IMR-90 (cell line): ENCODE data around the gene ZNF555.

Experiments
- BHLHE40 ChIP-seq: fragments of 150-350 bp; IDR thresholded peaks from 2 replicates; pipeline ENCODE4 v1.6.1; 2016; ENCODE audit warnings: mild to moderate bottlenecking, low read depth, low read length
- CEBPB ChIP-seq: IDR thresholded peaks from 2 replicates; pipeline ENCODE4 v1.6.1; 2012; ENCODE audit warnings: low read depth, low read length, improper control_type of control experiment
- CHD1 ChIP-seq: IDR thresholded peaks from 2 replicates; pipeline ENCODE4 v1.6.1; 2012; ENCODE audit warnings: low read depth, low read length, improper control_type of control experiment
- MAFK ChIP-seq: IDR thresholded peaks from 2 replicates; pipeline ENCODE4 v1.6.1; 2012; ENCODE audit warnings: low read depth, low read length, improper control_type of control experiment
- MAZ ChIP-seq: IDR thresholded peaks from 2 replicates; pipeline ENCODE4 v1.6.1; 2012; ENCODE audit warnings: low read depth, mild to moderate bottlenecking, low read length, improper control_type of control experiment, moderate library complexity, borderline replicate concordance
- MXI1 ChIP-seq: IDR thresholded peaks from 2 replicates; pipeline ENCODE4 v1.6.1; 2012; ENCODE audit warnings: low read depth, mild to moderate bottlenecking, low read length, moderate library complexity, borderline replicate concordance
- POLR2A ChIP-seq: IDR thresholded peaks from 2 replicates; pipeline ENCODE4 v1.6.1; 2012; ENCODE audit warnings: mild to moderate bottlenecking, low read depth, low read length
- RAD21 ChIP-seq: IDR thresholded peaks from 2 replicates; pipeline ENCODE4 v1.6.1; 2012; ENCODE audit warnings: low read length, improper control_type of control experiment
- RFX5 ChIP-seq: IDR thresholded peaks from 2 replicates; pipeline ENCODE4 v1.8.0; 2012; ENCODE audit warnings: low read depth, mild to moderate bottlenecking, low read length, moderate library complexity
- TF ChIP-seq, protein P1 (sequence below): conservative IDR thresholded peaks from 2 replicates; pipeline ENCODE4 v1.5.1; 2012; ENCODE audit warnings: mild to moderate bottlenecking, low read depth, low read length, improper control_type of control experiment
- TF ChIP-seq, protein P2 (sequence below): fragments of 150-350 bp; IDR thresholded peaks from 2 replicates; pipeline ENCODE4 v1.6.1; 2017; ENCODE audit warnings: mild to moderate bottlenecking, antibody characterized with exemption, low read length, low read depth

DNA sequence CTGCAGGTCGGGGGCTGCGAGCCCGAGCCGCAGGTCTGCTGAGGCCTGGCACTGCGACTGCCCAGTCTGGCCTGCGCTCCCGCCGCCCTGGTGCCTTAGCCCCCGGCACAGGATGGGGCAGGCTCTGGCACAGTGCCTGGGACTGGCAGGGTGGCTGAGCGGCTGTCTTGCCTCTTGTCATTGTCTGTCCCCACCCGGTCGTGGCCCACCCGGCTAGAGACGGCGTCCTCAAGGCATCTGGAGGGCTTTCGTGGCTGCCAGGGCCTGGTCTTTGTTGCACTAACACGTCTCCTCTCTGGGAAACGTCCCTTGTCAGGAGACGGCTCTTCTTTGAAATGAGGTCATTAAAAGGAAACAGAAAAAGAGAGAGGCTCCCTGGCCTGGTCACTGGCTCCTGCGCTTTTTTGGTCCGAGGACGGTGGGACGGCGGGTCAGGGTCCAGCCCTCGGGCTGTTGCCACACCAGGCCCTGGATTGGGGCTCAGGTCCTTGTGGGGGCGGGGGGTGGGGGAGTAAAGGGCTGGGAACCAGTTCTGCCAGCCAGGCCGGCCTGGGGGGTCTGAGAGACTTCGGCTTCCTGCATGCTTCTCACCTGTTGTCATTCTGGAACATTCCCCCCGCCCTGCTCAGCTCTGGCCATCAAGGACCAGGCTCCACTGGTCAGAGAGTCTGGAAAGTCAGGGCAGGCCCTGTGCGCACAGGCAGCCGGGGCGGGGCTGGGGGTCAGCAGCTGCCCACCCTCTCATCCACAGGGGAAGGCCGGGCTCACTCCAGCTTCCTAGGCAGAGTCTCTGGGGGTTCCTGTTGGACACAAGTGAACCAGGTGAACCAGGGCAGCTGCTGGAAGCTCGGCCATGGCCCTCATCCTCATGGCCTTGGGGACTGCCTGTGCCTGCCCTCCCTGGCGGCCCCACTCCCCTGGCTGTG, 27.8 kb upstream of the ZNF555 start:
- no peak for TF ChIP-seq POLR2A
- TF ChIP-seq, protein P1, sequence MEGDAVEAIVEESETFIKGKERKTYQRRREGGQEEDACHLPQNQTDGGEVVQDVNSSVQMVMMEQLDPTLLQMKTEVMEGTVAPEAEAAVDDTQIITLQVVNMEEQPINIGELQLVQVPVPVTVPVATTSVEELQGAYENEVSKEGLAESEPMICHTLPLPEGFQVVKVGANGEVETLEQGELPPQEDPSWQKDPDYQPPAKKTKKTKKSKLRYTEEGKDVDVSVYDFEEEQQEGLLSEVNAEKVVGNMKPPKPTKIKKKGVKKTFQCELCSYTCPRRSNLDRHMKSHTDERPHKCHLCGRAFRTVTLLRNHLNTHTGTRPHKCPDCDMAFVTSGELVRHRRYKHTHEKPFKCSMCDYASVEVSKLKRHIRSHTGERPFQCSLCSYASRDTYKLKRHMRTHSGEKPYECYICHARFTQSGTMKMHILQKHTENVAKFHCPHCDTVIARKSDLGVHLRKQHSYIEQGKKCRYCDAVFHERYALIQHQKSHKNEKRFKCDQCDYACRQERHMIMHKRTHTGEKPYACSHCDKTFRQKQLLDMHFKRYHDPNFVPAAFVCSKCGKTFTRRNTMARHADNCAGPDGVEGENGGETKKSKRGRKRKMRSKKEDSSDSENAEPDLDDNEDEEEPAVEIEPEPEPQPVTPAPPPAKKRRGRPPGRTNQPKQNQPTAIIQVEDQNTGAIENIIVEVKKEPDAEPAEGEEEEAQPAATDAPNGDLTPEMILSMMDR, result no peak
- TF ChIP-seq, protein P2, sequence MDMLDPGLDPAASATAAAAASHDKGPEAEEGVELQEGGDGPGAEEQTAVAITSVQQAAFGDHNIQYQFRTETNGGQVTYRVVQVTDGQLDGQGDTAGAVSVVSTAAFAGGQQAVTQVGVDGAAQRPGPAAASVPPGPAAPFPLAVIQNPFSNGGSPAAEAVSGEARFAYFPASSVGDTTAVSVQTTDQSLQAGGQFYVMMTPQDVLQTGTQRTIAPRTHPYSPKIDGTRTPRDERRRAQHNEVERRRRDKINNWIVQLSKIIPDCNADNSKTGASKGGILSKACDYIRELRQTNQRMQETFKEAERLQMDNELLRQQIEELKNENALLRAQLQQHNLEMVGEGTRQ, result no peak
- no peak for TF ChIP-seq RAD21
- no peak for TF ChIP-seq MXI1
- TF ChIP-seq MAFK, result no peak
- TF ChIP-seq CEBPB, result no peak
- no peak for TF ChIP-seq BHLHE40
- no peak for TF ChIP-seq MAZ
- TF ChIP-seq RFX5, result no peak
- TF ChIP-seq CHD1, result no peak
